ENCODE measurements around the gene METTL23.

The METTL23 gene

GRCh38 chr17:76757256-76757655 lies 30.6 kb downstream of the METTL23 start:
- DNase-seq (ENCODE audit: low read depth in 2 of 2): no peak

GRCh38 chr17:76758570-76758969 lies 31.9 kb downstream of the METTL23 start:
- no peak for DNase-seq (ENCODE audit: low read depth in 2 of 2)

GRCh38 chr17:76772842-76773525 lies 46.3 kb downstream of the METTL23 start:
- DNase-seq (ENCODE audit: low read depth in 2 of 2): peak; percentile 21 to 23

GRCh38 chr17:76775021-76775600 lies 48.5 kb downstream of the METTL23 start:
- DNase-seq (ENCODE audit: low read depth in 2 of 2): no peak

- DNase-seq (ENCODE audit: low read depth in 2 of 2): no peak
Measured at GRCh38 chr17:76781056-76781982, 54.7 kb downstream of the METTL23 start.

GRCh38 chr17:76783146-76783545 lies 56.5 kb downstream of the METTL23 start:
- no peak for DNase-seq (ENCODE audit: low read depth in 2 of 2)
